PC-3 (cell line): ENCODE data around the gene SERPINA5.

Experiments
- EZH2 ChIP-seq: fragments of 300-600 bp; sonication (generic); IDR thresholded peaks from one replicate; pipeline ENCODE4 v1.6.1; 2017; ENCODE audit warnings: antibody characterized with exemption, mild to moderate bottlenecking, low read length; ENCODE audit not compliant: unreplicated experiment
- TF ChIP-seq, protein P1 (sequence below): fragments of 300-600 bp; sonication (generic); conservative IDR thresholded peaks from 2 replicates; pipeline ENCODE4 v1.5.1; 2017; ENCODE audit warnings: antibody characterized with exemption, low read depth, mild to moderate bottlenecking, low read length

DNA sequence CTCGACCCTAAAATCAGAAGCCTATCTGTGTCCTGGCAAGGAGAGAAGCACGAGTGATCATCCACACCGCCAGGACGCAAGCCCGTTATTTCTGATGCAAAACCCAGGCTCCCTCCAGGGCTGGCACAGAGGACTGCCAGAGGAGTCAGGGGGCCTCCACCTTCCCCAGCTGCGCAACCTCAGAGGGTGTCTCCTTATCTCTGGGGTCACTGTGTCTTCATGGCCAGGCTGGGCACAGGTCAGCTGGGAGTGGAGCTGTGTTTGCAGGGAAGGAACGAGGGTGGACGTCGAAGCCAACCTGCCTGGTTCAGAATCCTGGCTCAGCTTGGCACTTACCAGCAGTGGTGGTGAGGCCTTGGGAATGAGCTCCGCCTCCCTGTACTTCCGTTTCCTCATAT is 18.9 kb downstream of the SERPINA5 start:
- TF ChIP-seq, protein P1, sequence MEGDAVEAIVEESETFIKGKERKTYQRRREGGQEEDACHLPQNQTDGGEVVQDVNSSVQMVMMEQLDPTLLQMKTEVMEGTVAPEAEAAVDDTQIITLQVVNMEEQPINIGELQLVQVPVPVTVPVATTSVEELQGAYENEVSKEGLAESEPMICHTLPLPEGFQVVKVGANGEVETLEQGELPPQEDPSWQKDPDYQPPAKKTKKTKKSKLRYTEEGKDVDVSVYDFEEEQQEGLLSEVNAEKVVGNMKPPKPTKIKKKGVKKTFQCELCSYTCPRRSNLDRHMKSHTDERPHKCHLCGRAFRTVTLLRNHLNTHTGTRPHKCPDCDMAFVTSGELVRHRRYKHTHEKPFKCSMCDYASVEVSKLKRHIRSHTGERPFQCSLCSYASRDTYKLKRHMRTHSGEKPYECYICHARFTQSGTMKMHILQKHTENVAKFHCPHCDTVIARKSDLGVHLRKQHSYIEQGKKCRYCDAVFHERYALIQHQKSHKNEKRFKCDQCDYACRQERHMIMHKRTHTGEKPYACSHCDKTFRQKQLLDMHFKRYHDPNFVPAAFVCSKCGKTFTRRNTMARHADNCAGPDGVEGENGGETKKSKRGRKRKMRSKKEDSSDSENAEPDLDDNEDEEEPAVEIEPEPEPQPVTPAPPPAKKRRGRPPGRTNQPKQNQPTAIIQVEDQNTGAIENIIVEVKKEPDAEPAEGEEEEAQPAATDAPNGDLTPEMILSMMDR, result no peak
- TF ChIP-seq EZH2, result no peak
